HCT116 (cell line): ENCODE data around the gene TTC33. TPM values are rescaled to one million over a fixed set of nuclear protein-coding genes. Genes with fewer than 3 reads are reported as not detected.
"Not testable (repeated sequence)": the region's sequence is repeated elsewhere in the genome, so short reads cannot be mapped to it uniquely, and the experiment has no call there.

Experiments
- ATAC-seq: fragments of 200-7000 bp; cut with Tn5 transposase; 2 replicates; pipeline ENCODE4 v1.9.1; 2020; ENCODE audit warnings: mild to moderate bottlenecking, moderate library complexity
- BruUV-seq: library from RNA; stranded (reverse); fragments of 400-500 nt; replicated peaks from 2 replicates; lab custom pipeline; 2021; lab: Mats Ljungman, UMichigan
- CTCF ChIA-PET: fragments of 300-600 bp; sonication (Branson Sonifier 250); formaldehyde crosslinking; loops from one replicate; lab custom pipeline; 2021; ENCODE audit warnings: antibody characterized with exemption; lab: Charles Lee
- POLR2A ChIA-PET: fragments of 300-600, 350-600 bp; sonication (Branson Sonifier 250); formaldehyde crosslinking; loops from one replicate; lab custom pipeline; 2021; ENCODE audit warnings: antibody characterized with exemption; lab: Charles Lee
- RAD21 ChIA-PET, 2 experiments: fragments of 300-600 bp; sonication (Branson Sonifier 250); formaldehyde crosslinking; loops; one replicate each; lab custom pipeline; 2023; ENCODE audit warnings: low total read pairs in 2 of 2; ENCODE audit not compliant: uncharacterized antibody in 2 of 2, unreplicated experiment in 2 of 2, low non-redundant PET in 1 of 2; lab: Charles Lee
- DNase-seq: peaks from one replicate; pipeline ENCODE4 v3.0.0-alpha.2; 2010; ENCODE audit warnings: low read depth, low spot score
- H2AFZ ChIP-seq: fragments of 200-600 bp; shearing (Covaris generic), sonication (generic); 2 replicates; pipeline ENCODE4 v1.6.1; 2017; ENCODE audit warnings: low read depth, mixed run types, mixed read lengths, antibody characterized with exemption, low read length; ENCODE audit not compliant: poor library complexity, severe bottlenecking
- H3K27ac ChIP-seq: 2 replicates; pipeline ENCODE4 v1.5.1; 2012; ENCODE audit warnings: low read depth, low read length
- H3K27me3 ChIP-seq: fragments of 200-600 bp; sonication (generic); 2 replicates; pipeline ENCODE4 v1.6.1; 2016; ENCODE audit warnings: mixed run types, low read length, mixed read lengths; ENCODE audit not compliant: insufficient read depth
- H3K36me3 ChIP-seq, 2 experiments: fragments of 200-500 bp in 1 of 2; fragments of 200-600 bp in 1 of 2; sonication (Bioruptor generic) in 1 of 2; sonication (generic) in 1 of 2; 2 replicates each; pipeline versions ENCODE4 v1.5.1 to v1.6.1; 2014 to 2016; ENCODE audit warnings: low read length in 2 of 2, inconsistent platforms in 1 of 2, mixed read lengths in 1 of 2, mixed run types in 1 of 2; ENCODE audit not compliant: insufficient read depth in 2 of 2, control insufficient read depth in 1 of 2
- H3K4me1 ChIP-seq, 2 experiments: fragments of 200-600 bp in 1 of 2; sonication (generic) in 1 of 2; 2 replicates each; pipeline versions ENCODE4 v1.5.1 to v1.6.1; 2012 to 2017; ENCODE audit warnings: low read length in 2 of 2, inconsistent platforms in 1 of 2, mild to moderate bottlenecking in 1 of 2, mixed read lengths in 1 of 2, mixed run types in 1 of 2, moderate library complexity in 1 of 2; ENCODE audit not compliant: insufficient read depth in 2 of 2, control insufficient read depth in 1 of 2
- H3K4me2 ChIP-seq: fragments of 200-600 bp; sonication (generic); 2 replicates; pipeline ENCODE4 v1.6.1; 2017; ENCODE audit warnings: mixed run types, low read length, mixed read lengths
- H3K4me3 ChIP-seq, 2 experiments: fragments of 200-600 bp in 1 of 2; sonication (generic) in 1 of 2; replicated peaks in 1 of 2; 2 replicates each; pipeline ENCODE4 v1.5.1; 2011 to 2016; ENCODE audit warnings: low read length in 2 of 2, control low read depth in 1 of 2, low read depth in 1 of 2, mild to moderate bottlenecking in 1 of 2, mixed read lengths in 1 of 2, mixed run types in 1 of 2
- H3K79me2 ChIP-seq: fragments of 200-600 bp; sonication (generic); 2 replicates; pipeline ENCODE4 v1.6.1; 2017; ENCODE audit warnings: mild to moderate bottlenecking, mixed run types, low read length, moderate library complexity, mixed read lengths; ENCODE audit not compliant: insufficient read depth
- H3K9ac ChIP-seq: fragments of 200-600 bp; sonication (generic); 2 replicates; pipeline ENCODE4 v1.6.1; 2016; ENCODE audit warnings: low read length, mixed read lengths
- H3K9me2 ChIP-seq: fragments of 200-600 bp; sonication (generic), shearing (Covaris generic); 2 replicates; pipeline ENCODE4 v1.6.1; 2017; ENCODE audit warnings: mixed run types, mild to moderate bottlenecking, moderate library complexity; ENCODE audit not compliant: insufficient read depth
- H3K9me3 ChIP-seq, 2 experiments: fragments of 200-500 bp in 1 of 2; fragments of 200-600 bp in 1 of 2; sonication (Bioruptor generic) in 1 of 2; sonication (generic) in 1 of 2; 2 replicates each; pipeline ENCODE4 v1.6.1; 2014 to 2017; ENCODE audit warnings: low read length in 2 of 2, mixed read lengths in 2 of 2, inconsistent platforms in 1 of 2, low read depth in 1 of 2, mild to moderate bottlenecking in 1 of 2, mixed run types in 1 of 2, moderate library complexity in 1 of 2; ENCODE audit not compliant: control insufficient read depth in 1 of 2, insufficient read depth in 1 of 2
- H4K20me1 ChIP-seq: fragments of 200-600 bp; sonication (generic), shearing (Covaris generic); 2 replicates; pipeline ENCODE4 v1.6.1; 2017; ENCODE audit warnings: mixed run types, mild to moderate bottlenecking, moderate library complexity; ENCODE audit not compliant: insufficient read depth
- CEBPB ChIP-seq: IDR thresholded peaks from 2 replicates; pipeline ENCODE4 v1.6.1; 2012; ENCODE audit warnings: low read depth
- intact Hi-C: fragments of 100-400 bp; cut with micrococcal nuclease; formaldehyde crosslinking; loops from 2 replicates; pipeline ENCODE4 v1.10.0; 2022
- total RNA-seq: library from RNA; stranded (reverse); gene quantifications from one replicate; pipeline ENCODE4 v1.2.1, GENCODE V29; 2021; ENCODE audit not compliant: unreplicated experiment

TTC33 gene
- total RNA-seq, 1 experiment from 2014 or later: 14.5 TPM

DNA sequence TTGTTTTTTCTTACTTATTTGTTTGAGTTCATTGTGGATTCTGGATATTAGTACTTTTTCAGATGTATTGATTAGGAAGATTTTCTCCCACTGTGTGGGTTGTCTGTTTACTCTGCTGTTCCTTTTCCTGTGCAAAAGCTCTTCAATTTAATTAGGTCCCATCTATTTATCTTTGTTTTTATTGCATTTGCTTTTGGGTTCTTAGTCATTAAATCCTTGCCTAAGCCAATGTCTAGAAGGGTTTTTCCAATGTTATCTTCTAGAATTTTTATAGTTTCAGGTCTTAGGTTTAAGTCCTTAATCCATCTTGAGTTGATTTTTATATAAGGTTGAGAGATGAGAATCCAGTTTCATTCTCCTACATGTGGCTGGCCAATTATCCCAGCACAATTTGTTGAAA is 38.6 kb upstream of the TTC33 start:
- H3K4me1 ChIP-seq: peaks cover 10 to 17% of the 10 kb centered on the region in 2 experiments
- peaks cover 12% of the 10 kb centered on the region; the same call in 1 of the 2 replicates for H4K20me1 ChIP-seq
- H3K4me3 ChIP-seq, H3K36me3 ChIP-seq, ATAC-seq, H3K27ac ChIP-seq, H3K9me3 ChIP-seq, POLR2A ChIA-PET, DNase-seq, H3K4me2 ChIP-seq, RAD21 ChIA-PET, H3K9me2 ChIP-seq, H3K9ac ChIP-seq, CTCF ChIA-PET, intact Hi-C loops, BruUV-seq, H3K27me3 ChIP-seq, H2AFZ ChIP-seq: not testable (repeated sequence)
- H3K79me2 ChIP-seq: peaks cover 83% of the 10 kb centered on the region

DNA sequence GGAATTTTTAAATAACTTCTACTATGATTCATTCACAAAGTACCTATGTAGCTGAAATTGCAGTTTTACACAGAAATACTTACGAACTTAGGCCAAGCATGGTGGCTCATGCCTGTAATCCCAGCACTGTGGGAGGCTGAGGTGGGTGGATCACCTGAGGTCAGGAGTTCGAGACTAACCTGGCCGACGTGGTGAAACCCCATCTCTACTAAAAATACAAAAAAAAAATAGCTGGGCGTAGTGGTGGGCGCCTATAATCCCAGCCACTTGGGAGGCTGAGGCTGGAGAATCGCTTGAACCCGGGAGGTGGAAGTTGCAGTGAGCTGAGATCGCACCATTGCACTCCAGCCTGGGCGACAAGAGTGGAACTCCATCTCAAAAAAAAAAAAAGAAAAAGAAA is 36.9 kb upstream of the TTC33 start:
- H3K9me2 ChIP-seq, H3K27ac ChIP-seq, intact Hi-C loops, H2AFZ ChIP-seq, POLR2A ChIA-PET, H3K27me3 ChIP-seq, RAD21 ChIA-PET, ATAC-seq, BruUV-seq, CTCF ChIA-PET, H3K4me1 ChIP-seq, H3K4me3 ChIP-seq, H3K9me3 ChIP-seq, H3K9ac ChIP-seq, H3K4me2 ChIP-seq, DNase-seq: not testable (repeated sequence)
- Histone ChIP-seq H4K20me1 (peaks cover 18% of the 10 kb centered on the region; the same call in 1 of the 2 replicates), H3K36me3 (peaks cover 0 to 16% of the 10 kb centered on the region in 2 experiments; a peak in 3 of 4 replicates), H3K79me2 (peaks cover 100% of the 10 kb centered on the region)

DNA sequence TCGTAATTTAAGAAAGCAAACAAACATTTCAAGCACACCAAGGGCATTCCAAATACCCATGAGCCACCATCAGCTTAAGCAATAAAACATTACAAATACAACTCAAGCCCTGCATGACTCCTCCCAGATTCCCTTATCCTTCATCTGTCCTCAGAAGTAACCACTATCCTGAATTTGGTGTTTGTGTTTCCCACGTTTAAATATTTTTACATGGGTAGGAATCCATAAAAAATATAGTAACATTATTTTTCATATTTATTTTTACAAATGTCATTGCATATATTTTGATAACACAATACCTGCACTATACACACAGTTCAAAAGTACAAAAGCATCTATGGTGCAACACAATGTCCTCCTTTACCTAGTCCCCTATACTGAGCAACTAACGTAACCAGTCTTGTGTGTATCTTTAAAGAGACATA is 36.0 kb upstream of the TTC33 start:
- intact Hi-C loops: no loop called here
- Histone ChIP-seq H3K4me1 (peaks cover 4 to 5% of the 10 kb centered on the region in 2 experiments), H3K36me3 (peaks cover 0 to 17% of the 10 kb centered on the region in 2 experiments; a peak in 3 of 4 replicates), H3K9me3 (peaks cover 0 to 6% of the 10 kb centered on the region in 2 experiments; a peak in 2 of 4 replicates), H2AFZ (no peak overlapping the region), H3K9ac (no peak overlapping the region), H3K27me3 (no peaks in the 10 kb centered on the region), H3K9me2 (no peaks in the 10 kb centered on the region), H4K20me1 (peaks cover 19% of the 10 kb centered on the region; the same call in 1 of the 2 replicates), H3K79me2 (peaks cover 100% of the 10 kb centered on the region), H3K27ac (no peak overlapping the region), H3K4me3 (no peak overlapping the region)
- ChIA-PET CTCF (no interaction called here), RAD21 (no interaction called here), POLR2A (no interaction called here)
- BruUV-seq: no TSS peak
- ATAC-seq (no peak), DNase-seq (no peak)
- TF ChIP-seq CEBPB: no peak
- TF ChIP-seq, all 23 proteins: peak for 0
- H3K4me2 ChIP-seq: no peak overlapping the region
